ENCODE results near the gene HCFC1. TPM values are rescaled to one million over a fixed set of nuclear protein-coding genes. Genes with fewer than 3 reads are reported as not detected.

Gene HCFC1
- total and polyA plus RNA-seq, 3 experiments from 2014 or later, result 12.4 to 156 (median 152) TPM

DNA sequence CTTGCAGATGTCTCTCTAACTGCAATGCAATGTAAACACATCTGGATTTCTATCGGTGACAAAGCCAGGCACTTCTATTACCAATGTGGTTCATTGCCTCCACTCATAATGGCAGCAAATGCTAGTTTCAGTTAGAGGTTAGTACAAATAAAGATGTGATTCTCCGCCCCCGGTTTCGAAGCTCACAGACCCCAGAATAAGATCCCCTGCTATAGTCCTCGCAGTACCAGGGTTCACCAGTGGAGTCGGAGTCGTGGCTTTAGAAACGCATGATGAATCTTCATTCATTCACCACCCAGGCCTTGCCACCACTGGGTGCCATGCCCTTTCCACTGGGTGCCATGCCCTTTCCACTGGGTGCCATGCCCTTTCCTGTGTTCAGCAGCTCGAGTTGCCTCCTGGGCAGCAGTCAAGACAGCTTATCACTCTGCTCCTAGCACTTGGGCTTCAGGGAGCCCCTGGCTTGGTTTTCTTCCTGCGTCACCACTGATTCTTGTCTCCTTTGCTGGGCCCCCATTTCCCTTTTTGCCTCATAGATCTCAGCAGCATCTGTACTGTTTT lies 33.3 kb downstream of the HCFC1 start:
- no peaks in the 10 kb centered on the region for H3K9me3 Mint-ChIP-seq
- Histone ChIP-seq H3K4me3 (ENCODE audit: low read length) (no peak overlapping the region), H3K27me3 (ENCODE audit: insufficient read depth, low read length, poor library complexity, severe bottlenecking) (no peaks in the 10 kb centered on the region), H3K4me1 (ENCODE audit: insufficient read depth, low read length) (peaks cover 6% of the 10 kb centered on the region), H3K27ac (ENCODE audit: low read depth, low read length) (no peak overlapping the region), H3K9me3 (ENCODE audit: low read length) (no peaks in the 10 kb centered on the region), H3K36me3 (ENCODE audit: insufficient read depth, low read length) (no peaks in the 10 kb centered on the region)
- peak overlapping the region in 1 of 7 donors; percentile 14 for H3K4me3 Mint-ChIP-seq
- peak overlapping the region in 1 of 8 donors; percentile 87 for H3K27ac Mint-ChIP-seq
- ChIA-PET CTCF (interaction anchor here (2.9 kb wide), 1 partner anchor 15 kb away, joined by 7 read pairs; no protein-coding TSS in a partner anchor), POLR2A (interaction anchor here (0.7 to 1.0 kb wide), 2 partner anchors 10 to 967 kb away, joined by 3 to 4 read pairs; no protein-coding TSS in a partner anchor)
- peaks cover 16 to 21% (median 20%) of the 10 kb centered on the region in 3 donors for H3K4me1 Mint-ChIP-seq
- peaks cover 0 to 6% of the 10 kb centered on the region in 2 donors for H3K27me3 Mint-ChIP-seq
- H3K36me3 Mint-ChIP-seq, result peaks cover 0 to 5% (median 0%) of the 10 kb centered on the region in 3 donors
- no peak for DNase-seq

DNA sequence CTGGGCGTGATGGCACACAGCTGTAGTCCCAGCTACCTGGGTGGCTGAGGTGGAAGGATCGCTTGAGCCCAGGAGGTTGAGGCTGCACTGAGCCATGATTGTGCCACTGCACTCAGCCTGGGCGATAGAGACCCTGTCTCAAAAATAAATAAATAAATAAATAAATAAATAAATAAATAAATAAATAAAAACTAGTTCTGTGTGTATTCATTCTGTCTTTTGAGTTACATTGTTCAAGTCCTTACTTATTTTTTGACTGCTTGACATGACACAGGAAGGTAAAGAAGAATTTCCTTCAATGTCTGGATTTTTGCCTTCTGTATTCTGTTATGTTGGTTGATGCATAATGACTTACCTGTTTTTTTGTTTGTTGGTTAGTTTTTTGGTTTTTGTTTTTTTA lies 34.6 kb downstream of the HCFC1 start:
- CTCF ChIA-PET, result interaction anchor here (1.7 to 2.9 kb wide), 2 partner anchors 11 to 14 kb away, joined by 7 to 9 read pairs; no protein-coding TSS in a partner anchor
- POLR2A ChIA-PET, result interaction anchor here (3.1 kb wide), 1 partner anchor 12 kb away, joined by 17 read pairs; the partner anchor contains the start of gene ARHGAP4
- H3K4me3 Mint-ChIP-seq, result peak overlapping the region in 2 of 7 donors; percentile 55

DNA sequence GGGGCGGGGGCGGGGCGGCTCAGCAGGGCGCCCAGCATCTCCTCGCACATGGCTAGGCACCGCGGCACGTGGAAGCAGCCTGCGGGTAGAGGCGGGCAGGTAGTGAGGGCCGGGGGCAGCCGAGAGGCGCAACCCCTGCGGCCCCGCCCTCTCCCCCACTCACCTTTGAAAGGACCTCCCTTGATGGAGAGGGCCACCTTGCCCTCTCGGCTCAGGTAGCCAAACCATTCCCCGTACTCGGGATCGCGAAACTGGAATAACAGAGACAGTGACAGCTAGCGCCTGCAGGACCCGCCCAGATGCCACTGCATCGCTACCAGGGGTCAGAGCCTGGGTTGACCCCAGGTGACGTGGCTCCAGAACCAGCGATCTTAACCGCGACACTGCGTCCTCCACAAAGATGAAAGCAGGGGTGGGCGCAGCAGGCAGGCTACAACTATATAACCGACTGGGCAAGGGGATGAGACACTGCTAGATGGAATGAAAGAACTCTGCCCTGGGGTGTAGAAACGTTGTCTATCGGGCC lies 36.2 kb downstream of the HCFC1 start:
- Histone ChIP-seq H3K27ac (ENCODE audit: low read depth, low read length) (no peak overlapping the region), H3K36me3 (ENCODE audit: insufficient read depth, low read length) (no peaks in the 10 kb centered on the region), H3K27me3 (ENCODE audit: insufficient read depth, low read length, poor library complexity, severe bottlenecking) (no peaks in the 10 kb centered on the region), H3K4me3 (ENCODE audit: low read length) (no peak overlapping the region), H3K4me1 (ENCODE audit: insufficient read depth, low read length) (peaks cover 4% of the 10 kb centered on the region), H3K9me3 (ENCODE audit: low read length) (no peaks in the 10 kb centered on the region)
- Mint-ChIP-seq H3K4me1 (peaks cover 18 to 27% (median 23%) of the 10 kb centered on the region in 3 donors), H3K9me3 (no peaks in the 10 kb centered on the region), H3K27ac (peak overlapping the region in 7 of 8 donors; percentile 20 to 83 (median 72)), H3K36me3 (peaks cover 3 to 29% (median 4%) of the 10 kb centered on the region in 3 donors), H3K4me3 (peak overlapping the region; percentile 69 to 86 (median 78)), H3K27me3 (peaks cover 0 to 6% of the 10 kb centered on the region in 2 donors)
- ChIA-PET POLR2A (interaction anchor here (1.1 to 3.1 kb wide), 3 partner anchors 10 to 29 kb away, joined by 3 to 17 read pairs (median 3); partner anchors contain the start of gene ARHGAP4), CTCF (interaction anchor here (1.3 to 1.9 kb wide), 3 partner anchors 12 to 14 kb away, joined by 5 to 9 read pairs (median 5); no protein-coding TSS in a partner anchor)
- DNase-seq, result no peak

More for the DNA sequence above, 34.6 kb downstream of the HCFC1 start:
- H3K36me3 ChIP-seq (ENCODE audit: insufficient read depth, low read length), result no peaks in the 10 kb centered on the region
- H3K4me3 ChIP-seq (ENCODE audit: low read length), result no peak overlapping the region
- Mint-ChIP-seq H3K4me1 (peaks cover 16 to 23% (median 22%) of the 10 kb centered on the region in 3 donors), H3K27ac (peak overlapping the region in 1 of 8 donors; percentile 79), H3K27me3 (peaks cover 0 to 6% of the 10 kb centered on the region in 2 donors), H3K9me3 (no peaks in the 10 kb centered on the region), H3K36me3 (peaks cover 0 to 12% (median 0%) of the 10 kb centered on the region in 3 donors)
- DNase-seq, result no peak
- no peaks in the 10 kb centered on the region for H3K9me3 ChIP-seq (ENCODE audit: low read length)
- no peak overlapping the region for H3K27ac ChIP-seq (ENCODE audit: low read depth, low read length)
- no peaks in the 10 kb centered on the region for H3K27me3 ChIP-seq (ENCODE audit: insufficient read depth, low read length, poor library complexity, severe bottlenecking)
- peaks cover 4% of the 10 kb centered on the region for H3K4me1 ChIP-seq (ENCODE audit: insufficient read depth, low read length)

DNA sequence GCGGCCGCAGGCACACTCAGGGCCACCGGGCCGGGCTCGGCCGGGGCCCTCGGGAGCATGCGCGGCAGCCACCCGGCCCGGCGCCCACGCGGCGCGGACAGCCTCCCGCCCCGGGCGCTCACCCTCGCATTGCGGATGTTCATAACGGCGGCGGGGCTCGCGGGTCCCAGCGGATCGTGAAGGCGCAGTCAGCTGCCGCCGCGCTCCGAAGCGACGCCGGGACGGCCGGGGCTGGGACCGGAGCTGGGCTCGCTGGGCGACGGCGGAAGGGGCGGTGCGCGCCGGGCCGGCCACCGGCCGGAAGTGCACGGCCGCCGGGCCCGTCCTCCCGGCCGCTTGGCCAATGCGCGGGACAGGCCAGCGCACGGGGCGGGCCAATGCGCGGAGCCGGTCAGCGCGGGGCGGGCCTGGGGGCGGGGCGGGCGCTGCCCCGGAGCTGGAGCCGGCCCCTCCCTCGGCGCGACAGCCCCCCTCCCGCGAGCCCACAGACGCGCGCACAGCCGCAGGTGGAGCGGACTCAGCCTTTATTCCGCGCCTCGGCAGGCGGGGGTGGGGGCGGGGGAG lies 36.8 kb downstream of the HCFC1 start, which contains the start of gene NAA10:
Gene NAA10, minus strand, starts transcription at position 276 of the 564 bp plus-strand sequence. Its CDS starts 133 bp downstream, at position 143.
- ChIA-PET POLR2A (interaction anchor here (1.1 to 3.1 kb wide), 3 partner anchors 10 to 28 kb away, joined by 3 to 17 read pairs (median 3); partner anchors contain the start of gene ARHGAP4), CTCF (interaction anchor here (1.3 to 2.1 kb wide), 4 partner anchors 12 to 23 kb away, joined by 3 to 10 read pairs (median 5); no protein-coding TSS in a partner anchor)
- Mint-ChIP-seq H3K4me1 (peaks cover 18 to 27% (median 24%) of the 10 kb centered on the region in 3 donors), H3K36me3 (peaks cover 3 to 29% (median 4%) of the 10 kb centered on the region in 3 donors), H3K9me3 (no peaks in the 10 kb centered on the region), H3K27ac (peak within 1 kb of the TSS; percentile 75 to 98 (median 86)), H3K4me3 (peak within 1 kb of the TSS; percentile 86 to 93 (median 88)), H3K27me3 (peaks cover 0 to 6% of the 10 kb centered on the region in 2 donors)
- H3K27me3 ChIP-seq (ENCODE audit: insufficient read depth, low read length, poor library complexity, severe bottlenecking), result no peaks in the 10 kb centered on the region
- peak within 1 kb of the TSS; percentile 38 for H3K27ac ChIP-seq (ENCODE audit: low read depth, low read length)
- H3K4me3 ChIP-seq (ENCODE audit: low read length), result peak within 1 kb of the TSS; percentile 43
- H3K36me3 ChIP-seq (ENCODE audit: insufficient read depth, low read length), result no peaks in the 10 kb centered on the region
- H3K4me1 ChIP-seq (ENCODE audit: insufficient read depth, low read length), result peaks cover 4% of the 10 kb centered on the region
- DNase-seq, result peak; percentile 34 to 67 (median 53)
- H3K9me3 ChIP-seq (ENCODE audit: low read length), result no peaks in the 10 kb centered on the region

DNA sequence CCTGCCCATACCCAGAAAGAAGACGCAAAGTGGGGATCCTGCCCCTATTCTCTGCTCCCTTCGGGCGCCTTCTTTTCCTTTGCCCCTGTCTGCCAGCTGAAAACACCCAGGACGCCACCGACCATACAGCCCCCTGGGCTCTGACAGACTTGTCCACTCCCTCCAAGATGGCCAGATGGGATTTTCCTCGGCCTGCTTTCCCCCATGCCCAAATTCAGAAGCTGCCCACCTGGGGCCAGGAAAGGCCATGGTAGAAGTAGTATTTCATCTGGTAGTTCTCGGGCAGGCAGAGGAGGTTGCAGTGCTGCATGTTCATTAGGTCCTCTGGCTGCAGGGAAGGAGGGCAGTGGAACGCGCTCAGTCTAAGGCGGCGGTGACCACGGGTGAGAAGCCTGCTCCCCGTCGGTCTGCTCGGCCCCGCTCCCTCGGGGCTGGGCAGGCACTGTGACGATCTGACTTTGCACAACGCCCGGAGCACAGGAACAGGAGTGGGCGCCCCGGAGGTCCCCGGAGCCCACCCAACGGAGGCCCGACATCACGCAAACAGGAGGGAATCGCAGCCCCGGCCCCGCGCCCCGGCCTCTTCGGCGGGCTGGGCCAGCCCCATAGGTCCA lies 37.4 kb downstream of the HCFC1 start:
- peak overlapping the region; percentile 37 to 98 (median 86) for H3K27ac Mint-ChIP-seq
- peaks cover 22 to 29% (median 26%) of the 10 kb centered on the region in 3 donors for H3K4me1 Mint-ChIP-seq
- peaks cover 6% of the 10 kb centered on the region for H3K4me1 ChIP-seq (ENCODE audit: insufficient read depth, low read length)
- H3K27me3 ChIP-seq (ENCODE audit: insufficient read depth, low read length, poor library complexity, severe bottlenecking), result no peaks in the 10 kb centered on the region
- peak overlapping the region; percentile 38 for H3K27ac ChIP-seq (ENCODE audit: low read depth, low read length)
- H3K9me3 Mint-ChIP-seq, result no peaks in the 10 kb centered on the region
- peak overlapping the region; percentile 43 for H3K4me3 ChIP-seq (ENCODE audit: low read length)
- peaks cover 0 to 6% of the 10 kb centered on the region in 2 donors for H3K27me3 Mint-ChIP-seq
- no peaks in the 10 kb centered on the region for H3K9me3 ChIP-seq (ENCODE audit: low read length)
- no peak for DNase-seq
- H3K4me3 Mint-ChIP-seq, result peak overlapping the region; percentile 86 to 93 (median 88)
- peaks cover 3 to 29% (median 4%) of the 10 kb centered on the region in 3 donors for H3K36me3 Mint-ChIP-seq
- no peaks in the 10 kb centered on the region for H3K36me3 ChIP-seq (ENCODE audit: insufficient read depth, low read length)
- CTCF ChIA-PET, result interaction anchor here (0.7 to 2.1 kb wide), 5 partner anchors 9 to 23 kb away, joined by 3 to 10 read pairs (median 3); no protein-coding TSS in a partner anchor
- POLR2A ChIA-PET, result interaction anchor here (0.9 to 3.1 kb wide), 4 partner anchors 9 to 27 kb away, joined by 3 to 17 read pairs (median 3); partner anchors contain the start of gene ARHGAP4

DNA sequence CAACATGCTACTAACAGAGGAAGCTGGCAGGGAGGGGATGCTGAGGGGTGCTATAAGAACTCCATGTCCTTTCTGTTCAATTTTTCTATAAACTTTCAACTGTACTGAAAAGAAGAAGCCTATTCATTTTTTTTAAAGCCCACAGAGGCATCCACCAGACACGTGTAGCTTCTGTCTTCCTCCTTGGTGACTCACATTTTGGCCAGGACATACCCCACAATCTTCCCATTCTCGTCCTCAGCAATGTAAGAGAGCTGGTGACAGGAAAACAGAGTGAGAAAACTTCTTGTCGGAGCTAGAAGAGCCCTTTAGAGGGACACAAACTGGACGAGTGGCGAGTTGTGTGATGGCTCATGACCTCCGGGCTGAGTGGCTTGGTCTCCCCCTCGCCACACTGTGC lies 37.9 kb downstream of the HCFC1 start:
- peak overlapping the region; percentile 38 for H3K27ac ChIP-seq (ENCODE audit: low read depth, low read length)
- CTCF ChIA-PET, result interaction anchor here (0.7 to 2.1 kb wide), 4 partner anchors 9 to 22 kb away, joined by 3 to 10 read pairs (median 3); no protein-coding TSS in a partner anchor
- H3K9me3 ChIP-seq (ENCODE audit: low read length), result no peaks in the 10 kb centered on the region
- no peak for DNase-seq
- Mint-ChIP-seq H3K27ac (peak overlapping the region; percentile 37 to 98 (median 86)), H3K9me3 (no peaks in the 10 kb centered on the region), H3K27me3 (peaks cover 0 to 6% of the 10 kb centered on the region in 2 donors), H3K4me3 (peak overlapping the region; percentile 86 to 93 (median 88)), H3K36me3 (peaks cover 3 to 31% (median 4%) of the 10 kb centered on the region in 3 donors), H3K4me1 (peaks cover 27 to 35% (median 31%) of the 10 kb centered on the region in 3 donors)
- no peaks in the 10 kb centered on the region for H3K36me3 ChIP-seq (ENCODE audit: insufficient read depth, low read length)
- H3K27me3 ChIP-seq (ENCODE audit: insufficient read depth, low read length, poor library complexity, severe bottlenecking), result no peaks in the 10 kb centered on the region
- H3K4me3 ChIP-seq (ENCODE audit: low read length), result peak overlapping the region; percentile 43
- peaks cover 10% of the 10 kb centered on the region for H3K4me1 ChIP-seq (ENCODE audit: insufficient read depth, low read length)
- POLR2A ChIA-PET, result interaction anchor here (0.9 kb wide), 1 partner anchor 16 kb away, joined by 3 read pairs; no protein-coding TSS in a partner anchor

GRCh38 chrX:153932220-153932915 lies 39.2 kb downstream of the HCFC1 start:
- Mint-ChIP-seq H3K4me3 (peak overlapping the region in 1 of 7 donors; percentile 66), H3K27ac (peak overlapping the region in 4 of 8 donors; percentile 6 to 97 (median 91)), H3K36me3 (peaks cover 3 to 32% (median 4%) of the 10 kb centered on the region in 3 donors), H3K4me1 (peaks cover 33 to 36% (median 34%) of the 10 kb centered on the region in 3 donors), H3K27me3 (peaks cover 0 to 6% of the 10 kb centered on the region in 2 donors), H3K9me3 (no peaks in the 10 kb centered on the region)
- H3K9me3 ChIP-seq (ENCODE audit: low read length), result no peaks in the 10 kb centered on the region
- H3K4me3 ChIP-seq (ENCODE audit: low read length), result no peak overlapping the region
- ChIA-PET CTCF (no interaction called here), POLR2A (interaction anchor here (0.6 kb wide), 1 partner anchor 894 kb away, joined by 5 read pairs; no protein-coding TSS in a partner anchor)
- H3K4me1 ChIP-seq (ENCODE audit: insufficient read depth, low read length), result peaks cover 10% of the 10 kb centered on the region
- H3K27ac ChIP-seq (ENCODE audit: low read depth, low read length), result no peak overlapping the region
- no peaks in the 10 kb centered on the region for H3K27me3 ChIP-seq (ENCODE audit: insufficient read depth, low read length, poor library complexity, severe bottlenecking)
- H3K36me3 ChIP-seq (ENCODE audit: insufficient read depth, low read length), result no peaks in the 10 kb centered on the region
- DNase-seq, result no peak

Measured in CD8-positive, alpha-beta memory T cell (primary cell).